Endothelial cell (in vitro differentiated cells): ENCODE measurements around the gene RBM12. TPM values are rescaled to one million over a fixed set of nuclear protein-coding genes. Genes with fewer than 3 reads are reported as not detected.

ENCODE experiments used
- DNase-seq: peaks from one replicate; pipeline ENCODE4 v3.0.0; 2021; ENCODE audit warnings: low spot score
- H3K27ac Mint-ChIP-seq: one replicate; pipeline ENCODE4 v1.8.0; 2021; ENCODE audit warnings: mixed read lengths, inconsistent platforms; ENCODE audit not compliant: unreplicated experiment
- H3K27me3 Mint-ChIP-seq: one replicate; pipeline ENCODE4 v1.8.0; 2021; ENCODE audit warnings: mild to moderate bottlenecking, moderate library complexity, mixed read lengths, inconsistent platforms; ENCODE audit not compliant: unreplicated experiment
- H3K36me3 Mint-ChIP-seq: one replicate; pipeline ENCODE4 v1.8.0; 2021; ENCODE audit warnings: mild to moderate bottlenecking, low read depth, mixed read lengths, inconsistent platforms; ENCODE audit not compliant: unreplicated experiment
- H3K4me1 Mint-ChIP-seq: one replicate; pipeline ENCODE4 v1.8.0; 2021; ENCODE audit warnings: mild to moderate bottlenecking, mixed read lengths, inconsistent platforms; ENCODE audit not compliant: unreplicated experiment
- H3K4me3 Mint-ChIP-seq: one replicate; pipeline ENCODE4 v1.8.0; 2021; ENCODE audit warnings: mild to moderate bottlenecking, mixed read lengths, inconsistent platforms; ENCODE audit not compliant: unreplicated experiment
- H3K9me3 Mint-ChIP-seq: one replicate; pipeline ENCODE4 v1.8.0; 2021; ENCODE audit warnings: mixed read lengths, inconsistent platforms; ENCODE audit not compliant: unreplicated experiment
- CTCF ChIP-seq: fragments of 200-600 bp; sonication (generic); IDR thresholded peaks from one replicate; pipeline ENCODE4 v1.5.0; 2021; ENCODE audit warnings: antibody characterized with exemption; ENCODE audit not compliant: unreplicated experiment
- total RNA-seq: library from RNA; stranded (reverse); fragmentation: NEBNext Ultra II Directional; extraction: Animal tissue kit (Norgen Biotek cat#: 25700); gene quantifications from one replicate; pipeline ENCODE4 v1.2.1, GENCODE V29; 2021; ENCODE audit not compliant: unreplicated experiment

The RBM12 gene
- total RNA-seq, 1 donor from 2014 or later, result 121 TPM

DNA sequence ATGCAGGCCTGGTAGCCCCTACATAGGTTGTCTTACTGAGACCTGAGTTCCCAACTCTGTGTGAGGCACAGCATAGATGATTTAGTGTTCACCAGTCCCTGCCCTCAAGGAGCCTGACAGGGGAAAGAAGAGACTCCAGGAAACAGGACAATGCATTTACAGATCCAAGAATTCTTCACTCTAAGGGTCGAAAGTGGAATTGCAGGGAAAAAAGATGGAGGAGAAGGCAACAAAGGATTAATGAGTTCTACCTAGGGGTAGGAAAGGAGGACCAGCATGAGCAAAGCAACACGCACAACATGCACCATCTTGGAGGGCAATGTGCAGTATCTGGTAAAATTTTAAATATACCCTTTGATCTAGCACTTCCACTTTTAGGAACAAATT lies 43.1 kb downstream of the RBM12 start:
- H3K36me3 Mint-ChIP-seq, result peaks cover 16% of the 10 kb centered on the region
- no peak overlapping the region for H3K4me3 Mint-ChIP-seq
- peaks cover 8% of the 10 kb centered on the region for H3K4me1 Mint-ChIP-seq
- DNase-seq, result no peak
- H3K27me3 Mint-ChIP-seq, result peaks cover 7% of the 10 kb centered on the region
- TF ChIP-seq CTCF, result peak; percentile 36
- H3K9me3 Mint-ChIP-seq, result no peaks in the 10 kb centered on the region
- no peak overlapping the region for H3K27ac Mint-ChIP-seq

DNA sequence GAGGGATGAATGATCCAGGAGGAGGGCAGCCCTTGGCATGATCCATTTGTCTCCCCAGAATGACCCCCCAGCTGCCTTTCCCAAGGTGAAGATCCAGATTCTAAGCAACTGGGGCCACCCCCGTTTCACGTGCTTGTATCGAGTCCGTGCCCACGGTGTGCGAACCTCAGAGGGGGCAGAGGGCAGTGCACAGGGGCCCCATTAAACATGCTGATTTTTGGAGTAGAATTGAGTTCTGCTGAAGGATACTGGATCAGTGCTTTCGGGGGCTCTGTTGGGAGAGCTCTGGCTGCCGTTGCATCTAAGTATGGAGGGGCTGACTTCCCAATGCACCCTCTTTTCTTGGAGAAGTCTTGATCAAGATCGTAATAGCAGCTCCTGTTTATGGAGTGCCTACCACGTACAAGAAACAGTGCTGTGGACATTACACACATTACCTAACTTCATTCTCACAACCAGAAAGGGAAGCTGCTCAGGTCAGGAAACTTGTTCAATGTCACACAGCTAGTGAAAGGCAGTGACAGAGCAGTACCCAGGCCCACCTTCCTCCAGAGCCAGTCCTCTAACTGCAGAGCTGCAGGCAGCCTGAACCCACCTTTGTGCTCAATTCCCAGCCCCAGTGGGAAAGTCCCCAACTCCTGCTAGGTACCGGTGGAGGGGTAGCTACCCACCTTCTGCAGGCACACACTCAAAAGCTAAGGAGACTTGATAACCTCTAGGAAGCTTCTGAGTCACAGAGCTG lies 43.7 kb downstream of the RBM12 start:
- Mint-ChIP-seq H3K27me3 (peaks cover 8% of the 10 kb centered on the region), H3K9me3 (no peaks in the 10 kb centered on the region), H3K27ac (no peak overlapping the region), H3K4me1 (peaks cover 8% of the 10 kb centered on the region), H3K4me3 (no peak overlapping the region), H3K36me3 (peaks cover 10% of the 10 kb centered on the region)
- TF ChIP-seq CTCF, result no peak
- DNase-seq, result no peak

GRCh38 chr20:35619196-35620095 lies 45.3 kb downstream of the RBM12 start:
- TF ChIP-seq CTCF, result peak; percentile 54
- Mint-ChIP-seq H3K4me3 (peak overlapping the region; percentile 93), H3K36me3 (peaks cover 4% of the 10 kb centered on the region), H3K9me3 (no peaks in the 10 kb centered on the region), H3K4me1 (peaks cover 12% of the 10 kb centered on the region), H3K27me3 (peaks cover 12% of the 10 kb centered on the region), H3K27ac (no peak overlapping the region)
- DNase-seq, result peak; percentile 83

GRCh38 chr20:35618263-35619131 lies 46.2 kb downstream of the RBM12 start:
- Mint-ChIP-seq H3K27me3 (peaks cover 12% of the 10 kb centered on the region), H3K36me3 (peaks cover 4% of the 10 kb centered on the region), H3K4me3 (peak overlapping the region; percentile 93), H3K4me1 (peaks cover 12% of the 10 kb centered on the region), H3K27ac (peak overlapping the region; percentile 88), H3K9me3 (no peaks in the 10 kb centered on the region)
- no peak for TF ChIP-seq CTCF
- DNase-seq, result peak; percentile 24
